ENCODE measurements around the gene TAB2.
"Not testable (repeated sequence)": the region's sequence is repeated elsewhere in the genome, so short reads cannot be mapped to it uniquely, and the experiment has no call there.

The TAB2 gene

GRCh38 chr6:149422581-149422980 lies 105.1 kb downstream of the TAB2 start:
- no peak for DNase-seq

- no peak for DNase-seq
Measured at GRCh38 chr6:149423964-149424440, 106.5 kb downstream of the TAB2 start.

GRCh38 chr6:149425224-149425623 lies 107.7 kb downstream of the TAB2 start:
- DNase-seq, result no peak

- no peak for DNase-seq
Measured at GRCh38 chr6:149425754-149426153, 108.2 kb downstream of the TAB2 start.

GRCh38 chr6:149428606-149429005 lies 111.1 kb downstream of the TAB2 start:
- DNase-seq, result no peak

- DNase-seq, result no peak
Measured at GRCh38 chr6:149429427-149430360, 112.2 kb downstream of the TAB2 start.

- DNase-seq, result peak; percentile 60
Measured at GRCh38 chr6:149431905-149432775, 114.6 kb downstream of the TAB2 start.

GRCh38 chr6:149433405-149433804 lies 115.9 kb downstream of the TAB2 start:
- no peak for DNase-seq

GRCh38 chr6:149433881-149434280 lies 116.4 kb downstream of the TAB2 start:
- no peak for DNase-seq

- no peak for DNase-seq
Measured at GRCh38 chr6:149435919-149436586, 118.5 kb downstream of the TAB2 start.

- no peak for DNase-seq
Measured at GRCh38 chr6:149436647-149437046, 119.1 kb downstream of the TAB2 start.

GRCh38 chr6:149437212-149437611 lies 119.7 kb downstream of the TAB2 start:
- DNase-seq, result no peak

GRCh38 chr6:149438855-149439254 lies 121.3 kb downstream of the TAB2 start:
- no peak for DNase-seq

GRCh38 chr6:149439626-149440025 lies 122.1 kb downstream of the TAB2 start:
- no peak for DNase-seq

GRCh38 chr6:149440735-149441671 lies 123.5 kb downstream of the TAB2 start:
- DNase-seq, result no peak

- DNase-seq, result no peak
Measured at GRCh38 chr6:149441740-149442139, 124.2 kb downstream of the TAB2 start.

- DNase-seq, result no peak
Measured at GRCh38 chr6:149443411-149444181, 126.1 kb downstream of the TAB2 start.

GRCh38 chr6:149444360-149445094 lies 127.0 kb downstream of the TAB2 start:
- DNase-seq, result not testable (repeated sequence)

GRCh38 chr6:149445095-149445466 lies 127.6 kb downstream of the TAB2 start:
- no peak for DNase-seq

- DNase-seq, result no peak
Measured at GRCh38 chr6:149445573-149445972, 128.1 kb downstream of the TAB2 start.

Data from NCI-H2227 treated with DMSO at 0.1 percent for 48 hours (cell line).